Osteocyte (in vitro differentiated cells): ENCODE data around the gene TRMT1. TPM values are rescaled to one million over a fixed set of nuclear protein-coding genes. Genes with fewer than 3 reads are reported as not detected.

Experiments
- DNase-seq: peaks from one replicate; pipeline ENCODE4 v3.0.0; 2021; ENCODE audit warnings: mixed read lengths; ENCODE audit not compliant: unreplicated experiment; ENCODE audit errors: extremely low spot score
- H3K27ac Mint-ChIP-seq: one replicate; pipeline ENCODE4 v1.8.0; 2021; ENCODE audit warnings: mild to moderate bottlenecking, mixed read lengths; ENCODE audit not compliant: unreplicated experiment
- H3K27me3 Mint-ChIP-seq: one replicate; pipeline ENCODE4 v1.8.0; 2021; ENCODE audit warnings: mixed read lengths; ENCODE audit not compliant: unreplicated experiment
- H3K36me3 Mint-ChIP-seq: one replicate; pipeline ENCODE4 v1.8.0; 2021; ENCODE audit warnings: mixed read lengths; ENCODE audit not compliant: unreplicated experiment
- H3K4me1 Mint-ChIP-seq: one replicate; pipeline ENCODE4 v1.8.0; 2021; ENCODE audit warnings: mixed read lengths; ENCODE audit not compliant: unreplicated experiment
- H3K4me3 Mint-ChIP-seq: one replicate; pipeline ENCODE4 v1.8.0; 2021; ENCODE audit warnings: mild to moderate bottlenecking, moderate library complexity, mixed read lengths; ENCODE audit not compliant: unreplicated experiment
- H3K9me3 Mint-ChIP-seq: one replicate; pipeline ENCODE4 v1.8.0; 2021; ENCODE audit warnings: mixed read lengths; ENCODE audit not compliant: unreplicated experiment
- total RNA-seq: library from RNA; stranded (reverse); gene quantifications from 2 replicates; pipeline ENCODE4 v1.2.1, GENCODE V29; 2021
- TF ChIP-seq, protein P1 (sequence below): fragments of 200-600 bp; sonication (generic); IDR thresholded peaks from 2 replicates; pipeline ENCODE4 v1.5.0; 2021; ENCODE audit warnings: antibody characterized with exemption, mild to moderate bottlenecking, moderate library complexity

TRMT1 gene
- total RNA-seq, 1 donor from 2014 or later: 43.1 TPM

GRCh38 chr19:13064092-13064489 lies 52.4 kb downstream of the TRMT1 start:
- Mint-ChIP-seq H3K4me1 (peaks cover 38% of the 10 kb centered on the region), H3K9me3 (no peaks in the 10 kb centered on the region), H3K27me3 (no peaks in the 10 kb centered on the region), H3K4me3 (no peak overlapping the region), H3K36me3 (no peaks in the 10 kb centered on the region), H3K27ac (no peak overlapping the region)
- DNase-seq: no peak
- TF ChIP-seq, protein P1, sequence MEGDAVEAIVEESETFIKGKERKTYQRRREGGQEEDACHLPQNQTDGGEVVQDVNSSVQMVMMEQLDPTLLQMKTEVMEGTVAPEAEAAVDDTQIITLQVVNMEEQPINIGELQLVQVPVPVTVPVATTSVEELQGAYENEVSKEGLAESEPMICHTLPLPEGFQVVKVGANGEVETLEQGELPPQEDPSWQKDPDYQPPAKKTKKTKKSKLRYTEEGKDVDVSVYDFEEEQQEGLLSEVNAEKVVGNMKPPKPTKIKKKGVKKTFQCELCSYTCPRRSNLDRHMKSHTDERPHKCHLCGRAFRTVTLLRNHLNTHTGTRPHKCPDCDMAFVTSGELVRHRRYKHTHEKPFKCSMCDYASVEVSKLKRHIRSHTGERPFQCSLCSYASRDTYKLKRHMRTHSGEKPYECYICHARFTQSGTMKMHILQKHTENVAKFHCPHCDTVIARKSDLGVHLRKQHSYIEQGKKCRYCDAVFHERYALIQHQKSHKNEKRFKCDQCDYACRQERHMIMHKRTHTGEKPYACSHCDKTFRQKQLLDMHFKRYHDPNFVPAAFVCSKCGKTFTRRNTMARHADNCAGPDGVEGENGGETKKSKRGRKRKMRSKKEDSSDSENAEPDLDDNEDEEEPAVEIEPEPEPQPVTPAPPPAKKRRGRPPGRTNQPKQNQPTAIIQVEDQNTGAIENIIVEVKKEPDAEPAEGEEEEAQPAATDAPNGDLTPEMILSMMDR: no peak

- H3K27ac Mint-ChIP-seq: no peak overlapping the region
- no peaks in the 10 kb centered on the region for H3K27me3 Mint-ChIP-seq
- no peak overlapping the region for H3K4me3 Mint-ChIP-seq
- DNase-seq: no peak
- TF ChIP-seq, protein P1: no peak
- no peaks in the 10 kb centered on the region for H3K9me3 Mint-ChIP-seq
- no peaks in the 10 kb centered on the region for H3K36me3 Mint-ChIP-seq
- H3K4me1 Mint-ChIP-seq: peaks cover 43% of the 10 kb centered on the region
Measured at GRCh38 chr19:13063461-13064091, 53.0 kb downstream of the TRMT1 start.

- TF ChIP-seq, protein P1: no peak
- Mint-ChIP-seq H3K27ac (no peak overlapping the region), H3K36me3 (no peaks in the 10 kb centered on the region), H3K4me1 (peaks cover 55% of the 10 kb centered on the region), H3K4me3 (no peak overlapping the region), H3K27me3 (no peaks in the 10 kb centered on the region), H3K9me3 (no peaks in the 10 kb centered on the region)
- DNase-seq: no peak
Measured at GRCh38 chr19:13062317-13062716, 54.2 kb downstream of the TRMT1 start.

GRCh38 chr19:13060964-13061927 lies 55.3 kb downstream of the TRMT1 start:
- peak overlapping the region; percentile 65 for H3K27ac Mint-ChIP-seq

More at GRCh38 chr19:13060964-13061927, 55.3 kb downstream of the TRMT1 start:
- peak; percentile 90 for DNase-seq
- Mint-ChIP-seq H3K4me3 (peak overlapping the region; percentile 70), H3K27me3 (no peaks in the 10 kb centered on the region), H3K9me3 (no peaks in the 10 kb centered on the region), H3K36me3 (no peaks in the 10 kb centered on the region), H3K4me1 (peaks cover 66% of the 10 kb centered on the region)
- TF ChIP-seq, protein P1: peak; percentile 99
